Measurements from ENCODE around the gene ZNF732.

DNA sequence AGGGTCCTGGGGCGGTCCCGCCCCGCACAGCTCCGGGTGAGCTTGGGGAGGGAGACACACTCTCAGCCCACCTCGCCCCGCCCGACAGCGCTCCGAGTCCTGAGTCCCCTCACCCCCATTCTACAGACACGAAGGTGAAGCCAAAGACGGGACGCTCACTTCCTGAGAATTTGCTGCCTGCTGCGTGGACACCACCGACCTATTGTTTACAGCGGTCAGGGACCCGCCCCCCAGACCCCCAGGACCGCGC is 31.5 kb upstream of the ZNF732 start:
- TF ChIP-seq CTCF (IDR thresholded peaks at IDR 0.05) = no peak
- no peak for TF ChIP-seq POLR2A (IDR thresholded peaks at IDR 0.05)

Data from heart left ventricle (tissue), 13 donors.